Cardiac muscle cell (in vitro differentiated cells and primary cell): Measurements from ENCODE around the gene GPR153. TPM values are rescaled to one million over a fixed set of nuclear protein-coding genes. Genes with fewer than 3 reads are reported as not detected.
A peak's percentile ranks its signal among the peaks of the same experiment; 100 is the strongest.

Experiments
- DNase-seq, 2 donors: peaks; one replicate each; pipeline versions ENCODE4 v3.0.0 to v3.0.0-alpha.2; 2010 to 2017; ENCODE audit warnings: low read depth in 1 of 2, low spot score in 1 of 2
- H3K27ac ChIP-seq: fragments of 200-600 bp; sonication (generic); 2 replicates; pipeline ENCODE4 v1.5.1; 2016
- H3K27me3 ChIP-seq: fragments of 200-600 bp; sonication (generic); 2 replicates; pipeline ENCODE4 v1.6.0; 2016; ENCODE audit warnings: control low read depth
- H3K36me3 ChIP-seq: fragments of 200-600 bp; sonication (generic); 2 replicates; pipeline ENCODE4 v1.5.1; 2016; ENCODE audit warnings: control low read depth
- H3K4me1 ChIP-seq: fragments of 200-600 bp; sonication (generic); 2 replicates; pipeline ENCODE4 v1.8.1; 2017; ENCODE audit warnings: low read depth, mild to moderate bottlenecking, mixed run types
- H3K4me3 ChIP-seq: fragments of 200-600 bp; sonication (generic); 2 replicates; pipeline ENCODE4 v1.5.1; 2016; ENCODE audit warnings: mild to moderate bottlenecking
- H3K9me3 ChIP-seq: fragments of 200-600 bp; sonication (generic); 2 replicates; pipeline ENCODE4 v1.5.1; 2017; ENCODE audit warnings: low read depth, mild to moderate bottlenecking, control low read depth
- CTCF ChIP-seq: IDR thresholded peaks from 2 replicates; pipeline ENCODE4 v1.5.1; 2012; ENCODE audit warnings: low read depth, mild to moderate bottlenecking, low read length
- polyA plus RNA-seq: library from polyadenylated mRNA; unstranded; fragments of >200 nt; fragmentation: Nextera tagmentation; extraction: Ambion mirVana; gene quantifications from 2 replicates; pipeline ENCODE4 v1.2.1, GENCODE V29; 2016
- total RNA-seq: library from RNA; depleted of rRNA; stranded (reverse); fragments of >200 nt; gene quantifications from 2 replicates; pipeline ENCODE4 v1.2.3, GENCODE V29; 2016

GPR153 gene
- total and polyA plus RNA-seq, 2 experiments from 2014 or later: 21.0 to 32.7 TPM

- H3K27me3 ChIP-seq: no peaks in the 10 kb centered on the region
- peak; percentile 99 to 100 for DNase-seq
- H3K9me3 ChIP-seq: no peaks in the 10 kb centered on the region
- TF ChIP-seq CTCF: no peak
- peak within 1 kb of the TSS; percentile 99 for H3K4me3 ChIP-seq
- peaks cover 15% of the 10 kb centered on the region for H3K4me1 ChIP-seq
- peak within 1 kb of the TSS; percentile 91 for H3K27ac ChIP-seq
- H3K36me3 ChIP-seq: peaks cover 15% of the 10 kb centered on the region
Measured at GRCh38 chr1:6199298-6200187, 61.4 kb downstream of the GPR153 start, which contains the start of gene RPL22. TSS of gene RPL22 (minus strand) at chr1:6199595. CDS start at chr1:6199573, 22 bp downstream.

- TF ChIP-seq CTCF: no peak
- no peaks in the 10 kb centered on the region for H3K9me3 ChIP-seq
- H3K27me3 ChIP-seq: no peaks in the 10 kb centered on the region
- peaks cover 23% of the 10 kb centered on the region for H3K36me3 ChIP-seq
- H3K4me1 ChIP-seq: peaks cover 14% of the 10 kb centered on the region
- DNase-seq: no peak
- peak overlapping the region; percentile 91 for H3K27ac ChIP-seq
- H3K4me3 ChIP-seq: peak overlapping the region; percentile 99
Measured at GRCh38 chr1:6198646-6199297, 62.1 kb downstream of the GPR153 start.

GRCh38 chr1:6197746-6198427 is 63.0 kb downstream of the GPR153 start:
- Histone ChIP-seq H3K4me3 (peak overlapping the region; percentile 99), H3K36me3 (peaks cover 30% of the 10 kb centered on the region)

More at GRCh38 chr1:6197746-6198427, 63.0 kb downstream of the GPR153 start:
- no peak for DNase-seq
- Histone ChIP-seq H3K27me3 (no peaks in the 10 kb centered on the region), H3K9me3 (no peaks in the 10 kb centered on the region), H3K4me1 (peaks cover 14% of the 10 kb centered on the region), H3K27ac (no peak overlapping the region)
- no peak for TF ChIP-seq CTCF

Other genes with a start within 250 kb of the GPR153 start
- 5.1 and 10.8 TPM in 2 replicates for gene KCNAB2, start 215.2 kb downstream of the GPR153 start, total RNA-seq
- gene KCNAB2, start 215.2 kb downstream of the GPR153 start, polyA plus RNA-seq: 5.5 and 8.7 TPM in 2 replicates
- 0.11 and 0.24 TPM in 2 replicates for gene CHD5, start 80.8 kb downstream of the GPR153 start, total RNA-seq
- 0.11 TPM in 1 of 2 replicates, not detected in the other for gene CHD5, start 80.8 kb downstream of the GPR153 start, polyA plus RNA-seq
- 101 and 132 TPM in 2 replicates for gene RPL22, start 61.5 kb downstream of the GPR153 start, total RNA-seq
- gene RPL22, start 61.5 kb downstream of the GPR153 start, polyA plus RNA-seq: 123 and 130 TPM in 2 replicates
- 198 and 273 TPM in 2 replicates for gene RNF207, start 55.0 kb downstream of the GPR153 start, total RNA-seq
- 166 and 180 TPM in 2 replicates for gene RNF207, start 55.0 kb downstream of the GPR153 start, polyA plus RNA-seq
- 45.4 and 72.2 TPM in 2 replicates for gene ICMT, start 25.1 kb downstream of the GPR153 start, total RNA-seq
- 40.6 and 54.3 TPM in 2 replicates for gene ICMT, start 25.1 kb downstream of the GPR153 start, polyA plus RNA-seq
- gene HES3, start 16.9 kb downstream of the GPR153 start, total RNA-seq: not detected in 2 replicates
- gene HES3, start 16.9 kb downstream of the GPR153 start, polyA plus RNA-seq: not detected in 2 replicates
- gene ACOT7, start 132.7 kb upstream of the GPR153 start, total RNA-seq: 11.8 and 24.2 TPM in 2 replicates
- 22.3 and 51.2 TPM in 2 replicates for gene ACOT7, start 132.7 kb upstream of the GPR153 start, polyA plus RNA-seq
- not detected in 2 replicates for gene HES2, start 158.8 kb upstream of the GPR153 start, total RNA-seq
- gene HES2, start 158.8 kb upstream of the GPR153 start, polyA plus RNA-seq: 0.09 TPM in 1 of 2 replicates, not detected in the other
- gene ESPN, start 163.7 kb upstream of the GPR153 start, total RNA-seq: 9.7 and 18.1 TPM in 2 replicates
- 8.0 and 9.7 TPM in 2 replicates for gene ESPN, start 163.7 kb upstream of the GPR153 start, polyA plus RNA-seq
- 24.4 and 31.4 TPM in 2 replicates for gene TNFRSF25, start 205.1 kb upstream of the GPR153 start, total RNA-seq
- gene TNFRSF25, start 205.1 kb upstream of the GPR153 start, polyA plus RNA-seq: 11.3 and 11.8 TPM in 2 replicates
- gene PLEKHG5, start 230.6 kb upstream of the GPR153 start, total RNA-seq: 21.8 and 34.8 TPM in 2 replicates
- 9.6 and 18.7 TPM in 2 replicates for gene PLEKHG5, start 230.6 kb upstream of the GPR153 start, polyA plus RNA-seq